ENCODE data around the gene LCE2C. TPM values are rescaled to one million over a fixed set of nuclear protein-coding genes. Genes with fewer than 3 reads are reported as not detected.

LCE2C gene
- total RNA-seq, 2 donors from 2014 or later = not detected

DNA sequence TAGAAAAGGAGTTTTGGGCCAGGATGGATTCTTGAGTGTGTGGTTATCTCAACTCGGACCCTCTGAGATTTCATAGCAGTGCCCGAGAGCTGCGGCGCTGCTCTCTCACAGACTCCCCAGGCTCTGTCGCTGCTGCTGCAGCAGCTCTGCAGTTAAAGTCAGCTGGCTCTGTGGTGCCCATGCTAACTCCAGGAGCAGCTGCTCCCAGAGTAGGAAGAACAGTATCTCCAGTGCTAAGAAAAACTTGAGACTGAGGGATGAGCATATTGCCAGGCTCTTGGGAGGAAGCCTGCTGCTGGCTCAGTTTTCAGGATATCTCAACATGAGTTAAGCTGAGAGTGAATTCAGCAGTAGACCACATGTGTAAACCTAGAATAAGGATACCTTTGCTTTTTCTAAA, 7.4 kb upstream of the LCE2C start:
- Mint-ChIP-seq H3K4me1 (no peaks in the 10 kb centered on the region), H3K4me3 (no peak overlapping the region), H3K9me3 (peaks cover 93% of the 10 kb centered on the region), H3K27ac (no peak overlapping the region), H3K27me3 (ENCODE audit: insufficient read depth) (no peaks in the 10 kb centered on the region), H3K36me3 (ENCODE audit: low read depth) (no peaks in the 10 kb centered on the region)
- no peaks in the 10 kb centered on the region for H3K27me3 ChIP-seq (ENCODE audit: control insufficient read depth, insufficient read depth, low read length, poor library complexity, severe bottlenecking)
- H3K4me1 ChIP-seq (ENCODE audit: control insufficient read depth, insufficient read depth, low read length) = no peaks in the 10 kb centered on the region
- 88 to 100% methylated on average over 3 to 5 of the region's 5 CpGs for WGBS, 2 experiments (ENCODE audit: insufficient coverage in 1 of 2, insufficient read length in 1 of 2)
- DNase-seq = no peak
- TF ChIP-seq CTCF (conservative IDR thresholded peaks at IDR 0.05) = no peak
- H3K9me3 ChIP-seq (ENCODE audit: control insufficient read depth, low read length) = peaks cover 82% of the 10 kb centered on the region
- H3K4me3 ChIP-seq (ENCODE audit: low read length) = no peak overlapping the region
- H3K27ac ChIP-seq (ENCODE audit: low read depth, low read length) = no peak overlapping the region
- H3K36me3 ChIP-seq (ENCODE audit: control insufficient read depth, insufficient read depth, low read length) = no peaks in the 10 kb centered on the region
- no peak overlapping the region for H3K9ac ChIP-seq (ENCODE audit: extremely low read depth, low read length, poor library complexity, severe bottlenecking)

- Histone ChIP-seq H3K9ac (ENCODE audit: extremely low read depth, low read length, poor library complexity, severe bottlenecking) (no peak overlapping the region), H3K27ac (ENCODE audit: low read depth, low read length) (no peak overlapping the region), H3K4me3 (ENCODE audit: low read length) (no peak overlapping the region), H3K9me3 (ENCODE audit: control insufficient read depth, low read length) (peaks cover 78% of the 10 kb centered on the region), H3K36me3 (ENCODE audit: control insufficient read depth, insufficient read depth, low read length) (no peaks in the 10 kb centered on the region), H3K27me3 (ENCODE audit: control insufficient read depth, insufficient read depth, low read length, poor library complexity, severe bottlenecking) (no peaks in the 10 kb centered on the region), H3K4me1 (ENCODE audit: control insufficient read depth, insufficient read depth, low read length) (no peaks in the 10 kb centered on the region)
- WGBS, 2 experiments (ENCODE audit: insufficient coverage in 1 of 2, insufficient read length in 1 of 2) = 19 to 25% methylated on average over 2 of the region's 2 CpGs
- Mint-ChIP-seq H3K4me1 (no peaks in the 10 kb centered on the region), H3K27ac (no peak overlapping the region), H3K4me3 (no peak overlapping the region), H3K27me3 (ENCODE audit: insufficient read depth) (no peaks in the 10 kb centered on the region), H3K36me3 (ENCODE audit: low read depth) (no peaks in the 10 kb centered on the region), H3K9me3 (peaks cover 96% of the 10 kb centered on the region)
- TF ChIP-seq CTCF (conservative IDR thresholded peaks at IDR 0.05) = no peak
- no peak for DNase-seq
These were observed 2.1 kb upstream of the LCE2C start for GRCh38 chr1:152673016-152673415.

- H3K9me3 ChIP-seq (ENCODE audit: control insufficient read depth, low read length) = peaks cover 89% of the 10 kb centered on the region
- peaks cover 95% of the 10 kb centered on the region for H3K9me3 Mint-ChIP-seq
- 85% methylated on average over 6 of the region's 6 CpGs; no CpG with 5 or more reads in 1 of the 2 experiments for WGBS, 2 experiments (ENCODE audit: insufficient coverage in 1 of 2, insufficient read length in 1 of 2)
These were observed 4.4 kb downstream of the LCE2C start for GRCh38 chr1:152679459-152679858.

More at GRCh38 chr1:152679459-152679858, 4.4 kb downstream of the LCE2C start:
- H3K27ac Mint-ChIP-seq = no peak overlapping the region
- Histone ChIP-seq H3K4me3 (ENCODE audit: low read length) (no peak overlapping the region), H3K4me1 (ENCODE audit: control insufficient read depth, insufficient read depth, low read length) (no peaks in the 10 kb centered on the region), H3K36me3 (ENCODE audit: control insufficient read depth, insufficient read depth, low read length) (no peaks in the 10 kb centered on the region), H3K27ac (ENCODE audit: low read depth, low read length) (no peak overlapping the region), H3K9ac (ENCODE audit: extremely low read depth, low read length, poor library complexity, severe bottlenecking) (no peak overlapping the region), H3K27me3 (ENCODE audit: control insufficient read depth, insufficient read depth, low read length, poor library complexity, severe bottlenecking) (no peaks in the 10 kb centered on the region)
- no peak for DNase-seq
- no peaks in the 10 kb centered on the region for H3K36me3 Mint-ChIP-seq (ENCODE audit: low read depth)
- no peak overlapping the region for H3K4me3 Mint-ChIP-seq
- no peaks in the 10 kb centered on the region for H3K4me1 Mint-ChIP-seq
- H3K27me3 Mint-ChIP-seq (ENCODE audit: insufficient read depth) = no peaks in the 10 kb centered on the region
- no peak for TF ChIP-seq CTCF (conservative IDR thresholded peaks at IDR 0.05)

Measured in endodermal cell (in vitro differentiated cells).